Karpas-422 (cell line): ENCODE data around the gene TIE1. TPM values are rescaled to one million over a fixed set of nuclear protein-coding genes. Genes with fewer than 3 reads are reported as not detected.

Source experiments
- DNase-seq: peaks from one replicate; pipeline ENCODE4 v3.0.0-alpha.2; 2015
- H2AFZ ChIP-seq: fragments of 200-600 bp; sonication (generic); 2 replicates; pipeline ENCODE4 v1.6.1; 2014; ENCODE audit warnings: antibody characterized with exemption, low read length, mixed read lengths
- H3K27ac ChIP-seq: fragments of 200-600 bp; sonication (generic); 2 replicates; pipeline ENCODE4 v1.5.1; 2014; ENCODE audit warnings: mild to moderate bottlenecking, low read length, moderate library complexity
- H3K27me3 ChIP-seq: fragments of 200-600 bp; sonication (generic); 2 replicates; pipeline ENCODE4 v1.6.1; 2014; ENCODE audit warnings: low read length, mixed read lengths
- H3K36me3 ChIP-seq: fragments of 200-600 bp; sonication (generic); 2 replicates; pipeline ENCODE4 v1.6.1; 2014; ENCODE audit warnings: low read length, mixed read lengths; ENCODE audit not compliant: insufficient read depth
- H3K4me1 ChIP-seq: fragments of 200-600 bp; sonication (generic); 2 replicates; pipeline ENCODE4 v1.6.1; 2014; ENCODE audit warnings: mild to moderate bottlenecking, low read length, mixed read lengths
- H3K4me2 ChIP-seq: fragments of 200-600 bp; sonication (generic); 2 replicates; pipeline ENCODE4 v1.6.1; 2014; ENCODE audit warnings: low read length, low read depth, mild to moderate bottlenecking; ENCODE audit not compliant: poor library complexity, severe bottlenecking
- H3K4me3 ChIP-seq: fragments of 200-600 bp; sonication (generic); 2 replicates; pipeline ENCODE4 v1.5.1; 2014; ENCODE audit warnings: mild to moderate bottlenecking, antibody characterized with exemption, low read length, mixed read lengths
- H3K79me2 ChIP-seq: fragments of 200-600 bp; sonication (generic); 2 replicates; pipeline ENCODE4 v1.6.1; 2014; ENCODE audit warnings: mild to moderate bottlenecking, low read length, mixed read lengths
- H3K9ac ChIP-seq: fragments of 200-600 bp; sonication (generic); 2 replicates; pipeline ENCODE4 v1.6.0; 2014; ENCODE audit warnings: low read length
- H3K9me2 ChIP-seq: fragments of 200-600 bp; sonication (generic), shearing (Covaris generic); replicated peaks from 2 replicates; pipeline ENCODE4 v1.6.0; 2014; ENCODE audit warnings: mild to moderate bottlenecking, low read length, moderate library complexity; ENCODE audit not compliant: insufficient read depth
- H3K9me3 ChIP-seq: fragments of 300-700, 200-600 bp; sonication (generic); 2 replicates; pipeline ENCODE4 v1.6.1; 2014; ENCODE audit warnings: low read length, mixed read lengths
- H4K20me1 ChIP-seq: fragments of 200-600 bp; sonication (generic); 2 replicates; pipeline ENCODE4 v1.6.1; 2014; ENCODE audit warnings: mild to moderate bottlenecking, antibody characterized with exemption, low read length, low read depth; ENCODE audit not compliant: insufficient read depth
- total RNA-seq: library from RNA; depleted of rRNA; stranded (reverse); fragments of >200 nt; shearing (Covaris generic); gene quantifications from 2 replicates; pipeline ENCODE4 v1.2.3, GENCODE V29; 2014; ENCODE audit warnings: low replicate concordance

TIE1 gene
- total RNA-seq, 1 experiment from 2014 or later, result not detected

- H3K9me2 ChIP-seq, result no peaks in the 10 kb centered on the region
- H4K20me1 ChIP-seq, result no peaks in the 10 kb centered on the region
- H2AFZ ChIP-seq, result no peak overlapping the region
- no peak overlapping the region for H3K9ac ChIP-seq
- H3K36me3 ChIP-seq, result no peaks in the 10 kb centered on the region
- H3K4me2 ChIP-seq, result no peak overlapping the region
- no peak overlapping the region for H3K27ac ChIP-seq
- H3K27me3 ChIP-seq, result no peaks in the 10 kb centered on the region
- H3K9me3 ChIP-seq, result no peaks in the 10 kb centered on the region
- no peak for DNase-seq
- H3K4me3 ChIP-seq, result no peak overlapping the region
- H3K79me2 ChIP-seq, result no peaks in the 10 kb centered on the region
- no peaks in the 10 kb centered on the region for H3K4me1 ChIP-seq
Observed at GRCh38 chr1:43316738-43317520, 16.1 kb downstream of the TIE1 start.

- Histone ChIP-seq H3K4me1 (no peaks in the 10 kb centered on the region), H3K36me3 (no peaks in the 10 kb centered on the region), H3K27me3 (no peaks in the 10 kb centered on the region), H3K9me2 (no peaks in the 10 kb centered on the region), H3K4me3 (no peak overlapping the region), H4K20me1 (no peaks in the 10 kb centered on the region), H3K9me3 (no peaks in the 10 kb centered on the region), H3K27ac (no peak overlapping the region), H3K4me2 (no peak overlapping the region), H3K79me2 (no peaks in the 10 kb centered on the region), H3K9ac (no peak overlapping the region), H2AFZ (no peak overlapping the region)
- DNase-seq, result no peak
Observed at GRCh38 chr1:43317817-43318471, 17.2 kb downstream of the TIE1 start.

GRCh38 chr1:43318831-43319230 is 18.0 kb downstream of the TIE1 start:
- Histone ChIP-seq H3K79me2 (no peaks in the 10 kb centered on the region), H3K27ac (no peak overlapping the region), H2AFZ (no peak overlapping the region), H3K4me2 (no peak overlapping the region), H3K9me3 (no peaks in the 10 kb centered on the region), H4K20me1 (no peaks in the 10 kb centered on the region), H3K27me3 (no peaks in the 10 kb centered on the region), H3K4me3 (no peak overlapping the region), H3K9ac (no peak overlapping the region), H3K36me3 (no peaks in the 10 kb centered on the region), H3K9me2 (no peaks in the 10 kb centered on the region), H3K4me1 (no peaks in the 10 kb centered on the region)
- no peak for DNase-seq

DNA sequence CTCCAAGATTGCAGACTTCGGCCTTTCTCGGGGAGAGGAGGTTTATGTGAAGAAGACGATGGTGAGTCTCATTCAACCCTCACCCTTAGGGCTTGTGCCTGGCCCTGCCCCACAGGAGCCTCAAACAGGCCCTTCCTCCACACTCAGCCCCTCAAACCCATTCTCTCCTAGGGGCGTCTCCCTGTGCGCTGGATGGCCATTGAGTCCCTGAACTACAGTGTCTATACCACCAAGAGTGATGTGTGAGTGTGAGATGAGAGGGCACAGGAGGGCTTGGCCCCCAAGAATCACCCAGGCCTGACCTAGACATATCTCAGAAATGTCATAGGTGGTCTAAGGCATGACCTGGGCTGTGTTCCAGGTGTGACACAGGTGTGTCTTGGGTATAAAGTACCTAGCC is 18.5 kb downstream of the TIE1 start:
- no peaks in the 10 kb centered on the region for H3K4me1 ChIP-seq
- no peak overlapping the region for H3K9ac ChIP-seq
- no peak overlapping the region for H2AFZ ChIP-seq
- H3K9me3 ChIP-seq, result no peaks in the 10 kb centered on the region
- no peak overlapping the region for H3K4me3 ChIP-seq
- no peaks in the 10 kb centered on the region for H3K79me2 ChIP-seq
- H3K4me2 ChIP-seq, result no peak overlapping the region
- H4K20me1 ChIP-seq, result no peaks in the 10 kb centered on the region
- DNase-seq, result no peak
- no peak overlapping the region for H3K27ac ChIP-seq
- H3K9me2 ChIP-seq, result no peaks in the 10 kb centered on the region
- no peaks in the 10 kb centered on the region for H3K36me3 ChIP-seq
- no peaks in the 10 kb centered on the region for H3K27me3 ChIP-seq

- Histone ChIP-seq H3K9me3 (no peaks in the 10 kb centered on the region), H3K79me2 (no peaks in the 10 kb centered on the region), H3K4me2 (no peak overlapping the region), H3K4me1 (no peaks in the 10 kb centered on the region), H3K27ac (no peak overlapping the region), H3K36me3 (no peaks in the 10 kb centered on the region), H4K20me1 (no peaks in the 10 kb centered on the region), H3K27me3 (no peaks in the 10 kb centered on the region), H2AFZ (no peak overlapping the region), H3K9me2 (no peaks in the 10 kb centered on the region), H3K9ac (no peak overlapping the region), H3K4me3 (no peak overlapping the region)
- DNase-seq, result no peak
Observed at GRCh38 chr1:43319766-43320165, 19.0 kb downstream of the TIE1 start.

- Histone ChIP-seq H3K4me1 (no peaks in the 10 kb centered on the region), H3K27ac (no peak overlapping the region), H3K36me3 (no peaks in the 10 kb centered on the region; the same call in 1 of the 2 replicates), H3K9me3 (peaks cover 3% of the 10 kb centered on the region; the same call in 1 of the 2 replicates), H3K9me2 (no peaks in the 10 kb centered on the region), H3K27me3 (no peaks in the 10 kb centered on the region; the same call in 1 of the 2 replicates), H2AFZ (no peak overlapping the region), H3K9ac (no peak overlapping the region), H3K4me3 (no peak overlapping the region), H4K20me1 (no peaks in the 10 kb centered on the region), H3K4me2 (no peak overlapping the region), H3K79me2 (no peaks in the 10 kb centered on the region)
- DNase-seq, result no peak
Observed at GRCh38 chr1:43321331-43321891, 20.6 kb downstream of the TIE1 start.

DNA sequence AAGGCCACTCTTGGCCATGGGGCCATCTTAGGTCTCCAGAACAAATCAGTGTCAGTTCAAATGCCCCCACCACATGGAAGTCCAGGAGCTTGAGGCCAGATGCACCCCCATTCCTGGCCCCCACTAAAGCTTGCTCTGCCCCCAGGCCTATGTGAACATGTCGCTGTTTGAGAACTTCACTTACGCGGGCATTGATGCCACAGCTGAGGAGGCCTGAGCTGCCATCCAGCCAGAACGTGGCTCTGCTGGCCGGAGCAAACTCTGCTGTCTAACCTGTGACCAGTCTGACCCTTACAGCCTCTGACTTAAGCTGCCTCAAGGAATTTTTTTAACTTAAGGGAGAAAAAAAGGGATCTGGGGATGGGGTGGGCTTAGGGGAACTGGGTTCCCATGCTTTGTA is 21.7 kb downstream of the TIE1 start:
- H3K4me2 ChIP-seq, result no peak overlapping the region
- no peaks in the 10 kb centered on the region; the same call in 1 of the 2 replicates for H3K27me3 ChIP-seq
- no peaks in the 10 kb centered on the region for H3K9me2 ChIP-seq
- no peak overlapping the region for H3K9ac ChIP-seq
- no peak overlapping the region for H2AFZ ChIP-seq
- no peak overlapping the region for H3K4me3 ChIP-seq
- H3K9me3 ChIP-seq, result peaks cover 3% of the 10 kb centered on the region; the same call in 1 of the 2 replicates
- H4K20me1 ChIP-seq, result no peaks in the 10 kb centered on the region
- H3K4me1 ChIP-seq, result no peaks in the 10 kb centered on the region
- H3K36me3 ChIP-seq, result no peaks in the 10 kb centered on the region; the same call in 1 of the 2 replicates
- DNase-seq, result no peak
- no peaks in the 10 kb centered on the region for H3K79me2 ChIP-seq
- no peak overlapping the region for H3K27ac ChIP-seq

- DNase-seq, result no peak
- Histone ChIP-seq H3K79me2 (no peaks in the 10 kb centered on the region), H3K4me3 (no peak overlapping the region), H3K36me3 (no peaks in the 10 kb centered on the region; the same call in 1 of the 2 replicates), H3K4me1 (no peaks in the 10 kb centered on the region), H2AFZ (no peak overlapping the region), H3K9me2 (no peaks in the 10 kb centered on the region), H3K9ac (no peak overlapping the region), H4K20me1 (no peaks in the 10 kb centered on the region), H3K27me3 (no peaks in the 10 kb centered on the region; the same call in 1 of the 2 replicates), H3K9me3 (peaks cover 10% of the 10 kb centered on the region), H3K4me2 (no peak overlapping the region), H3K27ac (no peak overlapping the region)
Observed at GRCh38 chr1:43324810-43325209, 24.0 kb downstream of the TIE1 start.
